GM18507 (cell line): ENCODE data around the gene FHAD1.

Source experiments
- DNase-seq: peaks from one replicate; pipeline ENCODE4 v3.0.0; 2011; ENCODE audit warnings: low read depth; ENCODE audit not compliant: insufficient read length; ENCODE audit errors: extremely low spot score
- FAIRE-seq: peaks from 2 replicates; lab custom pipeline; 2011; peaks lifted over from hg19 to GRCh38; lab: Jason Lieb, UNC

FHAD1 gene

DNA sequence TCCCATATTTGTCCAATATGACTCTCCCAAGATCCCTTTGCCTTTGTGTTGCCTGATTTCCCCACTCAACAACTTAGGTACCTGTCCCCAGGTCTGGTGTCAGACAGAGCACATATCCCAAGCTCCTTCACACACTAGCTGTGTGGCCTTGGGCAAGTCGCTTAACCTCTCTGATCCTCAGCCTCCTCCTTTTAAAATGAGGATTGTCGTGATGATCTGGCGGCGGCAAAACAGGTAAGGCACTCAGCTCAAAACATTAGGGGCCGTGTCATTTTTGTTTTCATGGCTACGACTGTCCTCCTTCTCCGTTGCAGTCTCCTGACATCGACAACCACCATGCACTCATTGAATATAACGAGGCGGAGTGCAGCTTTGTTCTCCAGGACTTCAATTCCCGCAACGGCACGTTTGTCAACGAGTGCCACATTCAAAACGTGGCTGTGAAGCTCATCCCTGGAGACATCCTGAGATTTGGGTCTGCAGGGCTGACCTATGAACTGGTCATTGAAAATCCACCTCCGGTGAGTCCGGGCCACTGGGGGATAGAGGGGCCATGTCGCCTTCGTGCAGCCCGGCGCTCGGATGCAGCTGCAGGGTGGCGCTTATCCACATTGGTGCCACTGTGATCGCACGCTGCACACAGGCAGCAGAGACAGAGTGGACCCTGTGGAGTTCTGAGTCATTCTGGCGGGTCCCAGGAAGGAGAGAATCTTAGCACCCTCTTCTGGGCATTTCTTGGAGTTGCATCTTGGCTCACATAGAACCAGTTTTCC, 25.2 kb downstream of the FHAD1 start:
- peak; percentile 57 for DNase-seq
- peak; percentile 86 for FAIRE-seq

DNA sequence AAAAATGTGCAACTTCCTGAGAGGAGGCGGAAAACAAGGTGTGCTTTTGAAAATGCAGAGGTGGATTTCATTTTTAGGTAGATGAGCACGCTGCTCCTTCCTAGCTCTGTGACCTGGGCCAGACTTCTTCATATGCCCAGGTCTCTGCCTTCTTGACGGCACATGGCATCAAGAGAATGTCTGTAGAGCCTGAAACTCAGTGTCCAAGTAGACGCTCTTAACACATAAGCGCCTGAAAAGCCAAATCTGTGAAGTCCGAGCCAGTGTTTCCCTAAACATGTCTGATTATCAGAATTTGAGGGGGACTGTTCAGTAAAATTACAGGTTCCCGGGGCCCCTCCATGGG, 25.7 kb downstream of the FHAD1 start:
- no peak for FAIRE-seq
- no peak for DNase-seq

DNA sequence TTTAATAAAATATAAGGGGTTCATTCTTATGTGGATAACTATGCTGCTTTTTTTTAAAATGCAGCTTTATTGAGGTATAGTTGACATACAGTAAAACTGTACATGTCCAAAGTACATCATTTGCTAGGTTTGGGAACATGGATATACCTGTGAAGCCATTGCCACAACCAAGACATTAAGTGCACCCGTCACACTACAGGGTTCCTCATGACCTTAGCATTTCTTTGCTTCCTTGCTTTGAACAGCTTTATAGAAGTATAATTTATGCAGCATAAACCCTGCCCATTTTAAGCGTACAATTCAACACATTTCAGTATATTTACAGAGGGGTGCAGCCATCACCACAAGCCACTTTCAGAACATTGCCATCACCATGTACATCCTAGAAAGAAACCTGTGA, 26.3 kb downstream of the FHAD1 start:
- no peak for FAIRE-seq
- DNase-seq, result no peak

DNA sequence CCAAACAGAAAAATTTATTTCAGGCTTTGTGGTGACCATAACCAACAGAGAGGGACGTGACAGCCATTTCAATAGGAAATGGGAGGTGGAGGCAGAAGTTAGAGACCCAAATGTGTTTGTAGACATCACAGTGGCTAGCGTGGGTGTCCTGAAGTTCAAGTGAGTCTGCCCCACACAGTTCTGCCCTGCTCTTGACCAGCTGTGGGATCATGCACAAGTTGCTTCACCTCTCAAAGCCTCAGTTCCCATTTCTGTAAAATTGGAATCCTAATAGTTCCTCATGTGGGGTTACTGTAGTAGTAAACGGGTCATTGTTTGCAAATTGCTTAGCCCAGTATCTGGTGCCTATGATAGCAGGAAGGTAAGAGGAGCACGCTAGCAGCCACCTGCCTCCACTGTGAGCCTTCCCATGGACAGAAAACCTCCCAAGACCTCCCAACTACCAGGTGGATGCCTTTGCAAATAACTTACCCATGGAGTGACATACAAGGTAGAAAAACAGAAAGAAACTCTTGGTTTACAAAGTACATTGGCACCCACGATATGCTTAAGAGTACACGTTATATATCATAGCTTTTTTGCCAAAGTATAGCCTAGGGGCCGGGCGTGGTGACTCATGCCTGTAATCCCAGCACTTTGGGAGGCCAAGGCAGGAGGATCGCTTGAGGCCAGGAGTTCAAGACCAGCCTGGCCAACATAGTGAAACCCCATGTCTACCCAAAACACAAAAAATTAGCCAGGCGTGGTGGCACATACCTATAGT, 29.1 kb downstream of the FHAD1 start:
- no peak for DNase-seq
- no peak for FAIRE-seq

DNA sequence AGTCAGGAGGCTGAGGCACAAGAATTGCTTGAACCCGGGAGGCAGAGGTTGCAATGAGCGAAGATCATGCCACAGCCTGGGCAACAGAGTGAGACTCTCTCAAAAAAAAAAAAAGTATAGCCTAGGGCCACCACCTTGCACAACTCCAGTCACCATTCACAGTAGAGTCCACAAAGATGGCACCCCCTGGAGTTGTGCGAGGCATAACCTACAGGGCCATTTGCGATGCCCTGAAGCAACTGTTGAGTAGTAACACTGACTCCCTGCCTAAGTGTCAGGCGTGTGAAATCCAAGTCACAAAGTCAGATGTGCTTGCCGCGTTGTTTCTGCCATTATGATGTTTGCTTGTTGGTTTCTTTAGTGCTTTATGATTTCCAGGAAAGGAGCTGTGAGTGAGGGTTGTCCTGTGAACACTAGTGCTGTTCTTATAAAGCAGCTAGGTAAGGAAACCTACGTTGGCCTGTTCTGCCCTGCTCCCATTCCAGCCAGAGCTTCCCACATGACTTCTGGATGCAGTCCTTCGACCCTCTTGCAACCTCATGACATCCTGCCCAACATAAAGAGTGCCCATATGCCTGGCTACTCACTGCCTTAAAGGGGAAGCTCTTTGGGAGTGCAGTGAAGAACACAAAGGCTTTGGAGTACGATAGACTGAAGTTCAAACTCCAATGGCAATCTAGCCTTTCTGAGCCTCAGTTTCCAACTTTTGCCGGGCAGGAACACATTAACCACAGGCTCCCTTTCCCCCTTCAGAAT, 29.8 kb downstream of the FHAD1 start:
- DNase-seq (no peak), FAIRE-seq (no peak)

DNA sequence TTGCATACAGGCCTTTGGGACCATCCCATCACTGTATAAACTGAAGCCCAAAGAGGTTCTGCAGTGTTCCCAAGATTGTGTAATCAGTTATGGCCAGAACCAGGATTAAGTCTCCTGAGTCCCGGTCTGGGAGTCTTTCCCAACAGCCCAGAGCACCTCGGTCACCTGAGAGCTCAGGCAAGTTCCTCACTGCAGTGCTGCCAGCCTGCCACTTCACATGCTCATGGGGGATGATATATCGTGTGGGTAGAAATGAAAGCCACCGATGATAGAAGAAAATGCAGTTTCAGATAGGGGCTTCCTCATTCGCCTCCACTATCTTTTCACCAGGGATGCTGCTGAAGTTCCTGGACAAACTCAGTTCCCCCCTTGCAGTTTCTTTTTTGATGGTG, 30.4 kb downstream of the FHAD1 start:
- no peak for FAIRE-seq
- no peak for DNase-seq

DNA sequence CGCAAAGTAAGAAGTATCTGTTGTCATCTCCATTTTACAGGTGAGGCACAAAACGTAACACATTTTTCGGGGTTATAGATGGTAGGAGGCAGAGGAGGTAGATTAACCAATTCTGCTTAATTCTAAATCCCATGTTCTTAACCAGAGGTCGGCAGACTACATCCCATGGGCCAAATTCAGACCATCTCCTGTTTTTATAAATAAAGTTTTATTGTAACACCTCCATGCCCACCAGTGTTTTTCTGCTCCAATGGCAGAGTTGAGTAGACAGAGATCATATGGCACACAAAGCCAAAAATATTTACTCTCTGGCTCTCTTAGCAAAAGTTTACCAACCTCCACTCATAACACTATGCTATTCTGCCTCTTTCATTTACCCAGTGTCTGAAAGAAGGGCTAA, 30.9 kb downstream of the FHAD1 start:
- FAIRE-seq, result no peak
- DNase-seq, result no peak

DNA sequence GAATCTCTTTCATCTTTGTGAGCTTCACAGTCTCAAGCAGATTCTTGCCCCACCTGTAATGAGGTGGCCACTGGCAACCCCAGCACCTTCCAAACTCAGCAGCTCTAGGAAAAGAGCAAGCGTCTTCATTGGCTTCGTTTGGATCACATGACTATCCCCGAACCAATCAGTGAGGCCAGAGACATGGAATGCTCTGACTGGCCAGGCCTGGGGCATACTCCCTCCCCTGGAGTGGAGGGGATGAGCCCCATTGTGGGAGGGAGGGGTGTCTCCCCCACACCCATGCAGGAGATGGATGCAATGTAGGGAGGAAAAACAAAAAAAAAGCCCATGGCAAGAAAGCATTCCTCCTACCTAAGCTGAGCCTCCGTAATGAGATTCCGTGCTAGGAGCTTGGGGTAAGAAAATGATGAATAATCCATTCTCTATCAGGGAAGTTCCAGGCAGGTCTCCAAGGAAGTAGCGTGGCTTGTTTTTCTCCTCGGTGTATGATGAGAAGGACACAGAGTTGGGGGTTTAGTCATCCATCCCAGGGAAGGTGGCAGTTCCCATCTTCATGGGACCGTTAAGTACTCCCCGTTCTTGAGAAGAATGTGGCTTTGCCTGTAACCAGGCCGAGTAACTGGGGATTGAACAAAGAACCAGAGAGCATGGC, 32.7 kb downstream of the FHAD1 start:
- no peak for DNase-seq
- no peak for FAIRE-seq

DNA sequence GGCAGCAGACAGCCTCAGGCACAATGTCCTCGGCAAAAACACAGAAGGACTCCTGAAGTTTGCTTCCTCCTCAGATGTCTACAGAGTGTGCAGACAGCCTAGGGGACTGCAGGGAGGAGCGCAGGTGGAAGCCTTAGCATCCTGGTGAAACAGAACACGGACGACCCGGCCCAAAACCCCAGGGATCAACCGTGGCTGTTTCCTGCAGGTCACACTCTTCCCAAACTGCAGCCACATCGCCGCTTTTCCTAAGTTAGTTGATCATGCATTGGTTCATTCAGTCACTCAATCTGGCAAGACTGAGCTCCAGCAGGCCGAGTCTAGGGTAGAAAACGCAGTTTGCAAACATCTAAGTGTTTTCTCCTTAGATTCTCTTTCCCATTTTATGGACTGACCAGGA, 33.4 kb downstream of the FHAD1 start:
- FAIRE-seq (no peak), DNase-seq (no peak)

DNA sequence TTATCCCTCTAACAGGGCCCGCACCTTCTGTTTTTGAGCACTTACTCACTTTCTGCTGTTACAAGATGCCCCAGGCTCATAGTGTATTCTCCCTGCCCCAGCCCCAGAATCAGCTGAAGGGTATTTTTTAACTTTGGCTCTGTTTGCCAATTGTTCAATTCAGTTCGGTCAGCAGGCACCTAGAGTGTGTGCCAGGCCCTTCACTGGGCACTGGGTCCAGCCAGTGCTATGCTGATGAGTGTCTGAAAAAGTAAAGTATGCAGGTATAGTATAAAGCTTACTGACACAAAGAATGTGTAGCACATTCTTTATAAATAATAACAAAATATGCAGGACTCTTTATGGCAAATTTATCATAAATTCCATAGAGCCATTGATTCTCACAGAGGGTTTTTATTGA, 35.0 kb downstream of the FHAD1 start:
- no peak for FAIRE-seq

DNA sequence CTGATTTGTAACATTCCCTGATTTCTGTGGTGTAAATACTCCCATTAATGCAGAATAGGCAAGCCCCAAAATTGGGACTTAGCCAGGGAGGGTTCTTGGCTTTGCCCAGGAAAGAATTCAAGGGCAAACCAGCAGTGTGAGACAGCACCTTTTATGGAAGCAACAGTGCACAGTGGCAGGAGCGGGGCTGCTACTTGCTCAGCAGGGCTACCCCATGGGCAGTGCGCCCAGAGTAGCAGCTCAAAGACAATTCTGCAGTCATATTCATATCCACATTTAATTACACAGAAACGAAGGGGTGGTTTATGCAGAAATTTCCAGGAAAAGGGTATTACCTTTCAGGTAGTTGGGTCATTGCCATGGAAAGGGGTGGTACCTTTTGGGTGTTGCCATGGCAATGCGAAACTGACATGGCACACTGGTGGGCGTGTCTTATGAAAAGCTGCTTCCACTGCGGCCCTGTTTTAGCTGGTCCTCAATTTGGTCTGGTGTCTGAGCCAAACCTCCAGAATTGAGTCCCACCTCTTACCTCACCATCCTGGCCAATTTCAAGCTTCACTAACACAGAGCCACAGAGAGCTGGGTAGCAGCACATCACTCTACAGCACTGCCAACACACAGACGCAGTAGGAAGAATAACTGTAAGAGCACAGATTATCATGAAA, 35.9 kb downstream of the FHAD1 start:
- DNase-seq, result no peak
- no peak for FAIRE-seq

More for the DNA sequence above, 35.0 kb downstream of the FHAD1 start:
- no peak for DNase-seq

DNA sequence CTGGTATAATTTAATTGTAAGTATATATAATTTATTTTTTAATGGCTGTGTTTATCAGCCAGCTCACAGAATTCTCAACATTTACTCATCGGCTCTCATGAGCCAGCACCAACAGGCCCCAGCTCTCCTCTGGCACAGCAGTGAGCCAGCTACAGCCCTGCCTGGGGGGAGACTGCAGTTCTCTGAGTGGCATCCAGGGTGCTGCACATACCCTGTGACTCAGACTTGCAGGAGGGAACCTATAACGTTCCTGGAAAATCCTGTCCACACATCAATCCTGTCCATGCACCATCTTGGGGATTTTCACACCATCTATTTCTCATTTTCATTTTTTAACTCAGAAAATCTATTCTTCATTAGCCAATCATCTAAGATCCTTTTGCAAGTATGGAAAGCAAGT, 36.5 kb downstream of the FHAD1 start:
- FAIRE-seq, result no peak
- DNase-seq, result no peak

DNA sequence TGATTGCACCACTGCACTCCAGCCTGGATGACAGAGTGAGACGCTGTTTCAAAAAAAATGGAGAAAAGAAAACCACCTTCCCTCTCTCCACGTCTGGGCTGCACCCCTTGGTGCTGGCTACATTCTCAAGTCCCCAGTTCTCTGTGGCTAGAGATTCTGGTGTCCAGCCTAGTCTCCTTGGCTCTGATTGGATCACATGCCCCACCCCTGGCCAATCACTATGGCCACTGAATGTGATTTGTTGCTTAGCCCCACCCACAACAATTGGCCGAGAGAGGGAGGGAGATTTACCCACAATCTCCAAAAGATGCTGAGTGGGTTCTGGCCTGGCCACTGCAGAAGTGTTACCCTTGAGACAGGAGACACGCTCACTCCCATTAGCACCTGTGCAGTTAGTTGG, 39.4 kb downstream of the FHAD1 start:
- FAIRE-seq (no peak), DNase-seq (no peak)

DNA sequence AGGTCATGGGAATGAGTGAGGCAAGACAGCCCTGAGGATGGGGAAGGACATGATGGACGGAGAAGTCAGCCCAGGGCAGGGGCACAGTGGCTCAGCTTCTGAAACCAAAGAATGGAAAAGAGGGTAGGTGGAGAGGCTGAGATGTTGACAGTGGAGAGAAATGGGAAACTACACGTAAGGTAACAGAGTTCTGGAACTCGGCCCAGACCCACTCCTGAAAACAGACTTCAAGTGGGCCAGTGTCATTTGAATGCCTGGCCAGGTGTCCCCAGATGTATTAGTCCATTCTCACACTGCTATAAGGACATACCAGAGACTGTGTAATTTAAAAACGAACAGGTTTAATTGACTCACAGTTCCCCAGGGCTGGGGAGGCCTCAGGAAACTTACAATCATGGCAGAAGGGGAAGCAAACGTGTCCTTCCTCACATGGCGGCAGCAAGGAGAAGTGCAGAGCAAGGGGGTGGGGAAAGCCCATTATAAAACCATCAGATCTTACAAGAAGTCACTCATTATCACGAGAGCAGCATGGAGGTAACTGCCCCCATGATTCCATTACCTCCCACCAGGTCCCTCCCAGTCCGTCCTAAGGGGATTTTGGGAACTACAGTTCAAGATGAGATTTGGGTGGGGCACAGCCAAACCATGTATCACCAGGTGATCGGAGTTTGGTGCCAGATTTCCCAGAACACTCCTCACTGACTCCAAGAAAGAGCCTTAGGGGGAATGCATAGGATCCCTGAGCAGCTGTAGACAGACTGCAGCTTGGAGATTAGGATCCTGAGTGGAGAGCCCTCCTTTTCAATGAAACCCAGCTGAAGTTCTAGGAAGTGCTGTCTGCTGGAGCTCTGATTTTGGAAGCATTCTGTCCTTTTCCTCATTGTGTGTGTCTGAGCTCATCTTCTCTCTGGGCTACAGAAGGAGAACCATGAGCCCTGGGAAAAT, 40.3 kb downstream of the FHAD1 start:
- DNase-seq, result no peak
- FAIRE-seq, result no peak

DNA sequence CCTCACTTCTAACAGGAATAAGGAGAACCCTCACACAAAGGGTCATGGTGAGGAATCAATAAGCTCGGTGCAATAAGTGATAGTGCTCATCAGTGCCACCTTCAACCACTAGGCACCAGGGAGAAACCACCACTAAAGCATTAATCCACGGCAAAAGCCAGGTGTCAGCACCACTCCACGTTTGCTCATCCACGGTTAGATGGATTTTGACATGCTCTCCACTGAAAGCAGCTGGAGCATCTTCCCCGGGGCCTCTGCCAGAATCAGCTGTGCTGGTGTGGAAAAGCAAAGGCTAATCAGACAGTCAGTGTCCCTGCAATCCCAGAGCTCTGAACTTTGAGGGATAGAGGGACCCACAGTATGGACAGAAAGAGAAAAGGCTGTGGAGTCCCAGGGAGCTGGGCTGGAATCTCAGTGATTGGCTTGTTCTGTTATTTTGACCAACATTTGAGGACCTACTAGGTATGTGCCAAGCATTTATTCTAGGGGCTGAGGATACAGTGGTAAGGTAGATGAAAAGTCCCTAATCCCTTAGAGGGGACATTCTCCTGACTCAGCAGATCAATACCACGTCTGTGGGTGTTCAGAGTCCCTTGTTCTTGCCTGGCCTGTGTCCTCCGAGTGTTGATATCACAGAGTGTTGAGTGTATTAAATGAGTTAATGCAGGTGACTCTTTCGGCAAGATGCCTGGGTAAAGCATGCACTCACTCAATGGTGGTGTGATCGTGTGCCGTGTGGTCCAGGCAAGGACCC, 41.3 kb downstream of the FHAD1 start:
- DNase-seq (no peak), FAIRE-seq (no peak)

DNA sequence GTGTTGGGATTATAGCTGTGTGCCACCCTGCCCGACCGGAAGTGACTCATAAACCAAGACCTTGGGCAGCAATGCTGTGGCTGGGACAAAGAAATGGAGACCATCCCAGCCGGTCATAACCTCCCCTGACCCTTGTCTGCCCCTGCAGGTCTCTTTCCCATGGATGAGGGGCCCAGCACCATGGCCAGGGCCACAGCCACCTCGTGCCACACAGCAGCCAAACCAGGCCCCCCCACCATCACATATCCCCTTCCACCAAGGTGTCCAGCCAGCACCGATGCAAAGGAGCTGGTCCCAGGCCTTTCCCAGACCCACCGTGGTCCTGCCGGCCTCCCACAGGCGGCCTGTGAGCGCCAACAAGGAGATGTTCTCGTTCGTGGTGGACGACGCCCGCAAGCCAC, 42.2 kb downstream of the FHAD1 start:
- FAIRE-seq, result no peak

DNA sequence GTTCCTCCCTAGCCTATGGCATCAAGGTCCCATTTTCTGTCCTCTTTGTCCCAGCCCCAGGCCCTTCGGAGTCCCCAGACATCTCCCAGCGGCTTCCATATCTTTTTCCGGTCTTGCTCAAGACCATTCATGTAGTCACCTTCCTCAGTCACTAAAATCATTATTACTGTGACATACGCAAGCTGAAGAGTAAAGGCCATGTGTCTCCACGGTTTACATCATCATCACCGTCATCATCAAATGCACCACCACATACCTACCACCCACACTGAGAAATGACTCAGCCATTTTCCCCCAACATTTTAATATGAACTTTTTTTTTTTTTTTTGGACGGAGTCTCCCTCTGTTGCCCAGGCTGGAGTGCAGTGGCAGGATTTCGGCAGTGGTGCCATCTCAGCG, 43.4 kb downstream of the FHAD1 start:
- FAIRE-seq (no peak), DNase-seq (no peak)

More for the DNA sequence above, 42.2 kb downstream of the FHAD1 start:
- no peak for DNase-seq

DNA sequence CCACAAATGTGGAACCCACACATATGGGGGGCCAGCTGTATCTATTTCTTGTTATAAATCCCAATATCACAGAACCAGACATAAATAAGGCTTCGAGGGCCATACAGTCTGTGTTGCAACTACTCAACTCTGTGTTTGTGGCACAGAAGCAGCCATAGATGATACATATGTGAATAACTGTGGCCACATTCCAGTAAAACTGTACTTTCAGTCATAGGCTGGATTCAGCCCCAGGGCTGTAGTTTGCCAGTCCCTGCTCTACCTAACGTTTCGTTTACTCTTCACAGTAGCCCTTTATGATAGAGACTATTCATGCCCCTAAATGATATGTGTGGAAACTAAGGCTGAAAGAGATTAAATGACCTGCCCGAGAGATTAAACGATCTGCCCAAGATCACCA, 48.7 kb downstream of the FHAD1 start:
- DNase-seq (no peak), FAIRE-seq (no peak)
